ENCODE measurements around the gene EFCAB6. TPM values are rescaled to one million over a fixed set of nuclear protein-coding genes. Genes with fewer than 3 reads are reported as not detected.
A peak's percentile ranks its signal among the peaks of the same experiment; 100 is the strongest.

EFCAB6 gene
- total RNA-seq, 2 donors from 2014 or later = 3.3 to 10.5 TPM

DNA sequence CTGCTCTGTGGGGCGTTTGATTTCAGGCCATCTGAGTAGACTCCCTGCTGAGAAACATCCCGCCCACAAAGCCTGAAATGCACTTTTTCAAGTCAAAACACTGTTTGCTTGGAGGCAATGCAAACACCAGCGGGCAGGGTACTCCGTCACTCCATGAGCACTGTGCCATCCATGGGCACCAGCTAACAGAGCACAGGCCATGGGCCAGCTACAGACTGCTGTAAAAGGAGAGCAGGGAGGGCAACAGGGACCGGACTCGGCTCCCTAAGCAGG is 16.6 kb upstream of the EFCAB6 start:
- H3K4me1 ChIP-seq (replicated peaks) = no peaks in the 10 kb centered on the region
- no peak for DNase-seq (ENCODE audit: low spot score)
- no peaks in the 10 kb centered on the region for H3K27me3 ChIP-seq (replicated peaks; ENCODE audit: insufficient read depth)
- H3K9me3 ChIP-seq = no peaks in the 10 kb centered on the region
- TF ChIP-seq POLR2A (IDR thresholded peaks at IDR 0.05) (no peak), CTCF (IDR thresholded peaks at IDR 0.05) (no peak), POLR2AphosphoS5 (IDR thresholded peaks at IDR 0.05) (no peak)
- H3K36me3 ChIP-seq = no peaks in the 10 kb centered on the region
- no peak overlapping the region for H3K4me3 ChIP-seq
- 72% methylated on average over 5 of the region's 6 CpGs for WGBS
- H3K27ac ChIP-seq = no peak overlapping the region
- intact Hi-C loops (cut with DNase I) = no loop called here

DNA sequence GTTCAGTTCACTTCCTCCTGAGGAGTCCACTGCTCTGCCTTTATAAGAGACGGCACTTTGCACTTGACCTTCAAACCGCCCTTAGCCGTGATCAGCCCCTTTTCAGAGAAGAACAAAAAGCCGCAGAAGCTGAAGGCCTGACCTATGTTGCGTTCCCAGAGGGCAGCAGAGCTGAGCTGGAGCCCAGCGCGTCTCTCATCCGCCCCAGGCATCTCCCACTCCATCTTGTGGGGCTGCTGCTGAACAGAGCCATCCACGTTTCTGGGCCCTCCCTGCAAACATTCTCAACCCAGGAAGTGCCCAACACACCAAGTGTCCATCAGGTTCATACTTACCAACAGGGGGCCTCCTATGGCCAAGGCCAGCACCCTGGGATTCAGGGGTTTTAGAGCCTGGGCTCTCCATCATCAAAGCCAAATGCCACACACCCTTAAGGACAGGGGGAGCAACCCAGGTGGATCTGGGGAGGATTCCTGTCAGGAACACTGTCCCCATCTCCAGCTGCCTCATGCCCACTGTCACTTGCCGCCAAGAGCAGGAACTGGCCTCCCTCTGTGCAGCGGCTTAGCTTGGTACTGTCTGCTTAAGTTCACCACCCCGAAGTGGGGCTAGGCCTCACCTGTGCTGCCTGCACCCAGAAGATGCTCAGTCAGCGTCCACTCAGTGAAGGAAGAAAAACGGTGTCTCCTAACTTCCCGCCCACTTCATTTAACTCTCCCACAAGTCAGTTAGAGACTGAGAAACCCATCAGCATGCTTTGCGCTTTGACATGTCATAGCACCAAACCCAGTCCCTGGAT is 16.0 kb upstream of the EFCAB6 start:
- intact Hi-C loops (cut with DNase I) = no loop called here
- H3K27ac ChIP-seq = no peak overlapping the region
- H3K36me3 ChIP-seq = no peaks in the 10 kb centered on the region
- H3K9me3 ChIP-seq = no peaks in the 10 kb centered on the region
- no peak overlapping the region for H3K4me3 ChIP-seq
- TF ChIP-seq POLR2AphosphoS5 (IDR thresholded peaks at IDR 0.05) (no peak), CTCF (IDR thresholded peaks at IDR 0.05) (no peak), POLR2A (IDR thresholded peaks at IDR 0.05) (no peak)
- H3K4me1 ChIP-seq (replicated peaks) = no peaks in the 10 kb centered on the region
- WGBS = 91% methylated on average over 16 of the region's 16 CpGs
- H3K27me3 ChIP-seq (replicated peaks; ENCODE audit: insufficient read depth) = no peaks in the 10 kb centered on the region
- DNase-seq (ENCODE audit: low spot score) = no peak

GRCh38 chr22:43827003-43827735 is 15.1 kb upstream of the EFCAB6 start:
- intact Hi-C loops (cut with DNase I) = no loop called here
- Histone ChIP-seq H3K36me3 (no peaks in the 10 kb centered on the region), H3K27ac (no peak overlapping the region), H3K27me3 (replicated peaks; ENCODE audit: insufficient read depth) (no peaks in the 10 kb centered on the region), H3K4me3 (no peak overlapping the region), H3K4me1 (replicated peaks) (no peaks in the 10 kb centered on the region), H3K9me3 (no peaks in the 10 kb centered on the region)
- 47% methylated on average over 13 of the region's 13 CpGs for WGBS
- no peak for DNase-seq (ENCODE audit: low spot score)
- TF ChIP-seq POLR2A (IDR thresholded peaks at IDR 0.05) (no peak), POLR2AphosphoS5 (IDR thresholded peaks at IDR 0.05) (no peak), CTCF (IDR thresholded peaks at IDR 0.05) (no peak)

DNA sequence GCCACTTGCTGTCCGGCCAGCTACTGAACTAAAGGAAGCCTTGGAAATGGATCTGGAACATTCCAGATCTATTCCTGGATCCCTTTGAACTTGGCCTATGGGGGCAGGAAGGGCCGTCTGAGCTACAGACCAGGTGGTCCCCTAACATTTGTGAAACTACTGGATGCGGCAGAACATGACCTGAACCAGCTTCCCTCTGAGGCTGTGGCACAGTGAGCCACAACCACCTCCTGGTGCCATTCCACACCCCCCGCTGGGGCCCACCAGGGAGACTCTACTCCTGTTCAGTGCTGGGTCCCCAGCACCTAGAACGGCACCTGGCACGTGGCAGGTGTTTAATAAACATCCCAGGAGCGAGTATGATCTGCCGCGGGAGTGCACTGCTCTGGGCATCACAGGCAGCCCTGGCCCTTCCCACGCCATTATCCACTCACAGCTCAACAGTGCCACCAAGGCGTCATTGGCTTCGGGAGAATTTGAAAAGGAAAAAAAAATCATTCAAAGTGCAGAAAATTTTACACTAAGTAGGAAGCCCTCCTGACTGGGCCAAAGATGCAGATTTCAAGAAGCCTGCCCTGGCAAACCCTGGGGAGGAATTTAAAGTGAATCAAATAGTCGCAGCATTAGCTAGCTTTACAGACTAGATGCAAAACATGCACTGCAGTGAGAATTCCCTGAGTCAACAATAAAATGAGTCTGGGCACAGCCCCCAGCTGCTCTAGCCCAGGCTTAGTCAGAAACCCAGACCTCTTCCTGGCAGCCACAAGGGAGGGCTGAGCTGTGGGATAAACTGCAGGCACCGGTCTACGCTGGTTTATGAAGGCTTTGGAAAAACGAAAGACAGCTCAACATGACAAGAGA is 14.3 kb upstream of the EFCAB6 start:
- no peak for DNase-seq (ENCODE audit: low spot score)
- Histone ChIP-seq H3K27ac (no peak overlapping the region), H3K9me3 (no peaks in the 10 kb centered on the region), H3K4me1 (replicated peaks) (no peaks in the 10 kb centered on the region), H3K27me3 (replicated peaks; ENCODE audit: insufficient read depth) (no peaks in the 10 kb centered on the region), H3K36me3 (no peaks in the 10 kb centered on the region), H3K4me3 (no peak overlapping the region)
- intact Hi-C loops (cut with DNase I) = no loop called here
- WGBS = 31% methylated on average over 16 of the region's 16 CpGs
- TF ChIP-seq POLR2AphosphoS5 (IDR thresholded peaks at IDR 0.05) (no peak), CTCF (IDR thresholded peaks at IDR 0.05) (peak in 2 of 4 experiments; percentile 19 to 32)
